ENCODE measurements around the gene WBP1L. TPM values are rescaled to one million over a fixed set of nuclear protein-coding genes. Genes with fewer than 3 reads are reported as not detected.

Gene WBP1L
- total RNA-seq, 3 donors from 2014 or later = 12.8 to 15.1 (median 14.0) TPM

GRCh38 chr10:102795453-102796406 is 52.0 kb downstream of the WBP1L start:
- Mint-ChIP-seq H3K4me1 (ENCODE audit: low read depth) (peaks cover 45% of the 10 kb centered on the region), H3K9me3 (no peaks in the 10 kb centered on the region), H3K36me3 (ENCODE audit: insufficient read depth) (peaks cover 9% of the 10 kb centered on the region), H3K27me3 (ENCODE audit: low read depth) (no peaks in the 10 kb centered on the region), H3K4me3 (no peak overlapping the region)
- ATAC-seq (no peak), DNase-seq (no peak)

DNA sequence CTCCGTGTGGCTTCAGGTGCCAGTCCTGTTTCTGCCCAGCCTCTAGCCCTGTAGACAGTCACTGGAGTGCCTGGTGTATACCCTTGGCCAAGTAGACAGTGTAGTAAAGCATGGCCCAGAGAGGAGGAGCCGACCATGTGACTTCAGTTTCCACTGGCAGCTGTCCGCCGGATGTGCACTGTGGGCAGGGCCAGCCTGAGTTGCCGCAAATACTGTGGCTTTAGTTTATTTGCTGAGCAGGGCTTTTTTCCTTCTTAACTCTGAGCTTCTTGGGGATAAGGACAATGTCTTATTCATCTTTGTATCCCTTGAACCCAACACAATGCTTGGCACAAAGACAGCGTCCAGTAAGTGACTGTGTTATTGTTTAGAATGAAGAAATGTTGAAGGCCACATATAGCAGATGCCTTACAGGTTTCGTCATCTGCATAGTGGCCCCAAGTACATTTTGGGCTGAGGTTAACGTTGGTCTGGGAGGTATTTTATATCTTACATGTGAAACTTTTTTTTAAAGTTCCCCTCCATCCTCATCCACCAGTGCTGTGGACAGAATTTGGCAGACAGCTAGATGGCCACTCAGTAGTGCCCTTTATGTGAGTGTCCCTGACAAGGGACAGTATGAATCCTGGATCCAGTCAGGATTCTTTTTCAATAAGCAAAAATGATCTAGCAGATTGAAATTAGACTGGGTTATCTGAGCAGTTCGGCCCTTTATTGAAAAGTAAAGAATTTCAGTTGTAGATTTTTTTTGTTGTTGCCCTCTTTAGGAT is 52.8 kb downstream of the WBP1L start:
- Mint-ChIP-seq H3K9me3 (no peaks in the 10 kb centered on the region), H3K4me3 (no peak overlapping the region), H3K4me1 (ENCODE audit: low read depth) (peaks cover 47% of the 10 kb centered on the region), H3K27me3 (ENCODE audit: low read depth) (no peaks in the 10 kb centered on the region), H3K36me3 (ENCODE audit: insufficient read depth) (peaks cover 13% of the 10 kb centered on the region)
- DNase-seq (no peak), ATAC-seq (peak; percentile 93)

GRCh38 chr10:102799691-102800471 is 56.1 kb downstream of the WBP1L start:
- Mint-ChIP-seq H3K4me3 (no peak overlapping the region), H3K27me3 (ENCODE audit: low read depth) (no peaks in the 10 kb centered on the region), H3K36me3 (ENCODE audit: insufficient read depth) (peaks cover 26% of the 10 kb centered on the region), H3K9me3 (no peaks in the 10 kb centered on the region), H3K4me1 (ENCODE audit: low read depth) (peaks cover 54% of the 10 kb centered on the region)
- DNase-seq (no peak), ATAC-seq (no peak)

DNA sequence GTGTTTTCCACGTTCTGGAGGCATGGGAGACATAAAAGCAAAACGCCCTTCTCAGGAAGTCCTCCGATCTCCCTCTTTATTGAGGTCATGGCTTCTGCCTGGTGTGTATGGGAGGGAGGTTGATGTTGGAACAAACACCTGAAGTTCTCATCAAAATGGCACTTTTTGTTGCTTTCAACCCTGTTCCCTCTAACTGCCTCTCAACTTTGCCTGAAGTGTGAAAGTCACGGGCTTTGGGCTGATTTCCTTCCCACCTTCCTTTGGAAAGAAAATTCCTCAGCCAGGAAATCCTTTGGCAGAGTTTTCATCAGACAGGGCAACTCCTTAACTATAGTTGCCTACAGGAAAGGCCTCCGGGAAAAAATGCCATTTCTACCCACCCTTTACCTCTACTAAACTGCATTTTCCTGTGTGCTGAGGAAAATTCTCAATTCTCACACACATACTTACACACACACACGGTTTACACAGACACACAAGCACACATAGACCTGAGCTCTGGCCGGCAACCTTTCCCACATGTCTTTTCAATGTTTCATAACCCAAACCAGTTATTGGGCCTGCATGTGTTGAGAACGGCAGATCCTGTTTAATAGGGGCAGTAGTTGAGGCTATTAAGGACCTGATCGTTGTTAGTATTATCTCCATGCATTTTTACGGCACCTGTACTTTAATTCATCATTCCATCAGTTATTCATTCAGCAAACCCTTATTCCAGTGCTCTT is 57.0 kb downstream of the WBP1L start:
- H3K36me3 Mint-ChIP-seq (ENCODE audit: insufficient read depth) = peaks cover 26% of the 10 kb centered on the region
- H3K9me3 Mint-ChIP-seq = no peaks in the 10 kb centered on the region
- H3K4me3 Mint-ChIP-seq = no peak overlapping the region
- H3K27me3 Mint-ChIP-seq (ENCODE audit: low read depth) = no peaks in the 10 kb centered on the region
- DNase-seq (no peak), ATAC-seq (no peak)
- H3K4me1 Mint-ChIP-seq (ENCODE audit: low read depth) = peaks cover 46% of the 10 kb centered on the region

GRCh38 chr10:102801496-102801895 is 57.7 kb downstream of the WBP1L start:
- H3K27me3 Mint-ChIP-seq (ENCODE audit: low read depth) = no peaks in the 10 kb centered on the region
- H3K36me3 Mint-ChIP-seq (ENCODE audit: insufficient read depth) = peaks cover 26% of the 10 kb centered on the region
- DNase-seq (no peak), ATAC-seq (no peak)
- H3K9me3 Mint-ChIP-seq = no peaks in the 10 kb centered on the region
- H3K4me1 Mint-ChIP-seq (ENCODE audit: low read depth) = peaks cover 38% of the 10 kb centered on the region
- H3K4me3 Mint-ChIP-seq = no peak overlapping the region

DNA sequence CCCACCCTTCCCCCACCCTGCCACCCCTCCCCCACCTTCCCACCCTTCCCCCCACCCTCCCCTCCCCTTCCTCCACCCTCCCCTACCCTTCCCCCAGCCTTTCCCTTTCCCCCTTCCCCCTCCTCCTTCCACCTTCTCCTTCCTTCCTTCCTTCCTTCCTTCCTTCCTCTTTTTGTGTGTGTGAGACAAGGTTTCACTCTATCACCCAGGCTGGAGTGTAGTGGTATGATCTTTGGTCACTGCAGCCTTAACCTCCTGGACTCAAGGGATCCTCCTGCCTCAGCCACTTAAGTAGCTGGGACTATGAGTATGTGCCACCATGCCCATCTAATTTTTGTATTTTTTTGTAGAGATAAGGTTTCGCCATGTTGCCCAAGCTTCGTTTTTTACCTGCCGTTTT is 58.2 kb downstream of the WBP1L start:
- DNase-seq (no peak), ATAC-seq (no peak)
- Mint-ChIP-seq H3K9me3 (no peaks in the 10 kb centered on the region), H3K4me1 (ENCODE audit: low read depth) (peaks cover 36% of the 10 kb centered on the region), H3K36me3 (ENCODE audit: insufficient read depth) (peaks cover 29% of the 10 kb centered on the region), H3K27me3 (ENCODE audit: low read depth) (no peaks in the 10 kb centered on the region), H3K4me3 (no peak overlapping the region)

- DNase-seq (no peak), ATAC-seq (peak; percentile 95 to 97)
- Mint-ChIP-seq H3K9me3 (no peaks in the 10 kb centered on the region), H3K4me3 (no peak overlapping the region), H3K4me1 (ENCODE audit: low read depth) (peaks cover 32% of the 10 kb centered on the region), H3K27me3 (ENCODE audit: low read depth) (no peaks in the 10 kb centered on the region), H3K36me3 (ENCODE audit: insufficient read depth) (peaks cover 29% of the 10 kb centered on the region)
Observed at GRCh38 chr10:102802920-102803534, 59.3 kb downstream of the WBP1L start.

- H3K27me3 Mint-ChIP-seq (ENCODE audit: low read depth) = no peaks in the 10 kb centered on the region
- H3K4me3 Mint-ChIP-seq = no peak overlapping the region
- H3K9me3 Mint-ChIP-seq = no peaks in the 10 kb centered on the region
- peaks cover 32% of the 10 kb centered on the region for H3K4me1 Mint-ChIP-seq (ENCODE audit: low read depth)
- peaks cover 27% of the 10 kb centered on the region for H3K36me3 Mint-ChIP-seq (ENCODE audit: insufficient read depth)
- ATAC-seq (no peak), DNase-seq (no peak)
Observed at GRCh38 chr10:102804382-102805055, 60.8 kb downstream of the WBP1L start.

DNA sequence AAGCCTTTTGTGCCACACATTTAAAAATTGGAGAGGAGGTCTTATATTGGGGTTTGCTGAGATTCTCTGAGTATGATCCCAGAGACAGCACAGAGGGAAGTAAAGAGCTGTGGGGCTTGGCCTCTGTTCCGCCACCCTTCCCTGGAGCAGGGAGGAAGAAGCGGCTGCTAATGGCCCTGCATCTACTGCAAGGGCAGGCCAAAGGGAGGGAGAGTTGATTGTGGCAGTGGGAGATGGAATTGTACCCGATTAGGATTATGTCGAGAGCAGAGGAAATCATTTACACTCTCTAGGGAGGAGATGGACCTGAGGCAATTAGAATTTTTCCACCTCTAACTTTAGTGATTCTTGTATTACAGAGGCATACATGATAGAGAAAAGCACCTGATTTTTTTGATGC is 64.6 kb downstream of the WBP1L start:
- peaks cover 23% of the 10 kb centered on the region for H3K36me3 Mint-ChIP-seq (ENCODE audit: insufficient read depth)
- H3K27me3 Mint-ChIP-seq (ENCODE audit: low read depth) = no peaks in the 10 kb centered on the region
- H3K9me3 Mint-ChIP-seq = no peaks in the 10 kb centered on the region
- peaks cover 15% of the 10 kb centered on the region for H3K4me1 Mint-ChIP-seq (ENCODE audit: low read depth)
- no peak for DNase-seq
- no peak for ATAC-seq
- H3K4me3 Mint-ChIP-seq = no peak overlapping the region

DNA sequence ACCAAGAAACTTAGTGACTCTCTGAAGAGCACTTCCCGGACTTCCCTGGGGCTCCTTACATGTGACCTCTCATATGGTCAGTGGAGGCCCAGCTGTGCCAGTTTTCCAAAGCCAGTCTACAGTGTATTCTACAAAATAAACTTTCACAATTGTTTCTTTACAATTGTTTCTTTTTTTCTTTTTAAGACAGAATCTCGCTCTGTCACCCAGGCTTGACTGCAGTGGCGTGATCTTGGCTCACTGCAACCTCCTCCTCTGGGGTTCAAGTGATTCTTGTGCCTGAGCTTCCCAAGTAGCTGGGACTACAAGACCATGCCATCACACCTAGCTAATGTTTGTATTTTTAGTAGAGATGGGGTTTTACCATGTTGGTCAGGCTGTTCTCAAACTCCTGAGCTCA is 67.6 kb downstream of the WBP1L start:
- DNase-seq (no peak), ATAC-seq (no peak)
- peaks cover 9% of the 10 kb centered on the region for H3K4me1 Mint-ChIP-seq (ENCODE audit: low read depth)
- no peaks in the 10 kb centered on the region for H3K27me3 Mint-ChIP-seq (ENCODE audit: low read depth)
- H3K36me3 Mint-ChIP-seq (ENCODE audit: insufficient read depth) = peaks cover 25% of the 10 kb centered on the region
- no peaks in the 10 kb centered on the region for H3K9me3 Mint-ChIP-seq
- H3K4me3 Mint-ChIP-seq = no peak overlapping the region

DNA sequence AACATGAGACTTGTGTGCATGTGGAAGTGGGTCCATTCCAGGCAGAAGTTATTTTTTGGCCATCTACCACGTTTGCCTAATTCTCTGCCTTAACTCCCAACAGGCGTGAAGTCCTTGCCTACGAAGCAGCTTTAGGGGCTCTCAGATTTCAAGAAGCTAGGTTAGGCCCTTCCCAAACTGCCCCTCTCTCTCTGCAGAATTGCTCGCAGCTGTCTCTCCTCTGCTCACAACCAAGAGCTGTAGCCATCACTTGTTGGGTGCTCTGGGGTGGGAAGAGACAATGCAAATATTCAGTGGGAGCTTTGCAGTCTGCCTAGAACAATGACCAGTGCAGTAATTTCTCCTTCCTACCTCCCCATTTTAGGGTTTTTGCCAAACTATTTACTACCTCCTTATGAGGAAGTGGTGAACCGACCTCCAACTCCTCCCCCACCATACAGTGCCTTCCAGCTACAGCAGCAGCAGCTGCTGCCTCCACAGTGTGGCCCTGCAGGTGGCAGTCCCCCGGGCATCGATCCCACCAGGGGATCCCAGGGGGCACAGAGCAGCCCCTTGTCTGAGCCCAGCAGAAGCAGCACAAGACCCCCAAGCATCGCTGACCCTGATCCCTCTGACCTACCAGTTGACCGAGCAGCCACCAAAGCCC is 68.6 kb downstream of the WBP1L start:
- no peaks in the 10 kb centered on the region for H3K27me3 Mint-ChIP-seq (ENCODE audit: low read depth)
- no peaks in the 10 kb centered on the region for H3K9me3 Mint-ChIP-seq
- peaks cover 22% of the 10 kb centered on the region for H3K36me3 Mint-ChIP-seq (ENCODE audit: insufficient read depth)
- no peak for DNase-seq
- ATAC-seq = no peak
- no peak overlapping the region for H3K4me3 Mint-ChIP-seq
- peaks cover 6% of the 10 kb centered on the region for H3K4me1 Mint-ChIP-seq (ENCODE audit: low read depth)

DNA sequence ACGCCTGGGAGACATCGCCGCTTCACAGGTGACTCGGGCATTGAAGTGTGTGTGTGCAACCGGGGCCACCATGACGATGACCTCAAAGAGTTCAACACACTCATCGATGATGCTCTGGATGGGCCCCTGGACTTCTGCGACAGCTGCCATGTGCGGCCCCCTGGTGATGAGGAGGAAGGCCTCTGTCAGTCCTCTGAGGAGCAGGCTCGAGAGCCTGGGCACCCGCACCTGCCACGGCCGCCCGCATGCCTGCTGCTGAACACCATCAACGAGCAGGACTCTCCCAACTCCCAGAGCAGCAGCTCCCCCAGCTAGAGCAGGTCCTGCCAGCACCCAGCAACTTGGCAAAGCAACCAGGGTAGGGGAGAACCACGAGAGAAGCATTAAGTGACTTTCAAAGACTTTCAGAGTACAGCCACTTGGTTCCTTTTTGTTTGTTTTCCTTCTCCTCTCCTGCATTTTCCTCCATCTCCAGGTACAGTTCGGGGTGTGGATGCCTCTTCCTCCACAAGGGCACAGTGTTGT is 69.3 kb downstream of the WBP1L start:
- DNase-seq (no peak), ATAC-seq (no peak)
- Mint-ChIP-seq H3K36me3 (ENCODE audit: insufficient read depth) (peaks cover 22% of the 10 kb centered on the region), H3K4me1 (ENCODE audit: low read depth) (peaks cover 6% of the 10 kb centered on the region), H3K27me3 (ENCODE audit: low read depth) (no peaks in the 10 kb centered on the region), H3K9me3 (no peaks in the 10 kb centered on the region), H3K4me3 (no peak overlapping the region)

All from activated T-cell treated with anti-CD3 and anti-CD28 coated beads, Interleukin-2, amount 50 U/mL, for 4 hours (primary cell).